NCI-H524 (cell line): Measurements from ENCODE around the gene DBN1.

ENCODE experiments used
- DNase-seq, 2 experiments: peaks; one replicate each; lab custom pipeline; 2025; lab: John Stamatoyannopoulos, UW

Gene DBN1

DNA sequence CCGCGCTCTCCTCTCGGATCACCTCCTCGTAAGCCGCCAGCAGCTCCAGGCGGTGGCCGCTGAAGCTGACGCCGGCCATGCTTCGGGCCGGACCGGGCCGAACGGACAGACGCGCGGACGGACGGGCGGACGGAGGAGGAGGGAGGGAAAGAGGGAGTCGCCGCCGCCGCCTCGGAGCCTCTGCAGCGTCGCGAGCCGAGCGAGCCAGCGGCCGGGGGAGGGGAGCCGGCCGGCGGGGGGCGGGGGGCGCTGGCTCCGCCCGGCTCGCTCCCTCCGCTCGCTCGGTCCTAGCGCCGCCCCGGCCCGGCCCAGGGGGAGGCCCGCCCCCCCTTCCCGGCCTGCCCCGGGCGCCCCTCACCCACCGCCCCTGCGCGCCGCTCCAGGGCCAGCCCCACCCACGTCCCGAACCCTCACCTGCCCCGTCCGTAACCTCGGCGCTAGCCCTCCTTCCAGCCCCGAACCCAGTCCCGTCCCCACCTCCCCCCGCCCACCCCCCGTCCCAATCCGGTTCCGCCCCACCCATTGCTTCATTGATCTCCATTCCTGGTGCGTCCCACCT lies at the start of gene DBN1:
DBN1 (minus strand) TSS at position 192 of the 559 bp plus-strand sequence; CDS start at position 79, 113 bp downstream.
- DNase-seq = peak in 1 of 2 experiments; percentile 52

DNA sequence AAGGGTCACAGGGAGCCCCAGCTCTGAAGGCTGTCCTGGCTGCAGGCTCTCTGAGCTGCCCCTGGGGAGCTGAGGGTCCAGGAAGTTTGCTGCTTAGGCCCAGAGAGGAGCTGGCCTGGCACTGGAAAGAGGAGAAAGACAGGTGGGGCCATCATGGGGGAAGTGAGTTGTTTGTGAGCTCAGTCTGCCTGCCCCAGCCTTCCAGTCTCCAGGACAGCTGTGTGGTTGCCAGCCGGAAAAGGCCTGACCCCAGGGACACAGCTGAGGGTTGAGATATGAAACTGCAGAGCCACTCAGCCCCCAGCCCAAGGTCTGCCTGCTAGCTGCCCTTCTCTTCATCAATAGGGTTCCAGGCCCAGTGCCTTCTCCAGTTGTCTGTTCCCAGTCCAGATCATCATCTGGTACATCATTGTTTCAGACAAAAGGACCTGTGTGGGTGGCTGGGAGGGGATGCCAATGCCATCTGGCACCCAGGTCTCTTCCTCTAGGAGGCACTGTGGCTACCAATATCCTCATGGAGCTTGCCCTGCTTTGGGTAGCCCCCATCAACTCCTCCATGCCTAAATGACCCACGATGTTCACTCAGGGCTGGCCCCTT lies 47.6 kb upstream of the DBN1 start:
- DNase-seq = no peak

GRCh38 chr5:177520271-177520670 lies 46.8 kb upstream of the DBN1 start:
- no peak for DNase-seq

- no peak for DNase-seq
Measured at GRCh38 chr5:177519463-177520235, 46.2 kb upstream of the DBN1 start.

- DNase-seq = peak; percentile 96 to 97
Measured at GRCh38 chr5:177516601-177517568, 43.5 kb upstream of the DBN1 start, which contains the start of gene DDX41. DDX41 (minus strand) TSS chr5:177516961; CDS start chr5:177516945, 16 bp downstream.

DNA sequence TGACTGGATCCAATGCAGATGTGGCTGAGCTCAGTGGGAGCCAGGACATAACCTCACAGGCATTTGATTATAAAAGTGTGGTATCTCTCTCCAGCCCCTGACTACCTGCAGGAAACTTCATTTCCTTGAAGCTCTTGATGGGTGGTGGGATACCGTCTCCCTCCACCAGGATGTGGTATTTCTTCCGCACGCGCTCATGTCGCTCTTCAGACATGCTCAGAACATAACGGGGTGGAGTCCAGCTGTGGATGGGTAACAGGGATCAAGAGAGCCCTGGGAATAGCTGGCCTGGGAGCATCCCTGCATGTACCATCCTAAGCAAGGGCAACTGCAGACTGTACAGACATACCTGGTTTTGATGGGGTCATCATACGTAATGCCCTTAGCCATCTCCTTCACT lies 42.1 kb upstream of the DBN1 start:
- no peak for DNase-seq

DNA sequence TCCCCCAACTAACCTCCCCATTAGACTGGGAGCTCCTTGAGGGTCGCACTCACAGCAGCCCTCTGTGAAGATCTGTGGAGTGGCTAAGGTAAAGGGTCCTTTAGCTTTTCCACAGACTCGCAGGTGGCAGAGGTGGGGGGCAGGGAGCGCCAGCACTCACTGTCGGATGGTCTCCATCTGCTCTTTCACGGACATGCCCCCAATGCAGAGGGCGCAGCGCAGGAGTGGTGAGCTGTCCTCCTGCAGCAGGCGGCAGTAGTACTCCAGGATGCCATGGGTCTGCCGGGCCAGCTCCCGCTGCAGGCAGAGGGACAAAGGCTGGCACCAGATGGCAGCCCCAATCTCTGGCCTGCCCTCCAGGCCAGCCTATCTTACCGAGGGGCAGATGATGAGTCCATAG lies 41.1 kb upstream of the DBN1 start:
- no peak for DNase-seq

GRCh38 chr5:177513500-177513899 lies 40.1 kb upstream of the DBN1 start:
- DNase-seq = no peak

DNA sequence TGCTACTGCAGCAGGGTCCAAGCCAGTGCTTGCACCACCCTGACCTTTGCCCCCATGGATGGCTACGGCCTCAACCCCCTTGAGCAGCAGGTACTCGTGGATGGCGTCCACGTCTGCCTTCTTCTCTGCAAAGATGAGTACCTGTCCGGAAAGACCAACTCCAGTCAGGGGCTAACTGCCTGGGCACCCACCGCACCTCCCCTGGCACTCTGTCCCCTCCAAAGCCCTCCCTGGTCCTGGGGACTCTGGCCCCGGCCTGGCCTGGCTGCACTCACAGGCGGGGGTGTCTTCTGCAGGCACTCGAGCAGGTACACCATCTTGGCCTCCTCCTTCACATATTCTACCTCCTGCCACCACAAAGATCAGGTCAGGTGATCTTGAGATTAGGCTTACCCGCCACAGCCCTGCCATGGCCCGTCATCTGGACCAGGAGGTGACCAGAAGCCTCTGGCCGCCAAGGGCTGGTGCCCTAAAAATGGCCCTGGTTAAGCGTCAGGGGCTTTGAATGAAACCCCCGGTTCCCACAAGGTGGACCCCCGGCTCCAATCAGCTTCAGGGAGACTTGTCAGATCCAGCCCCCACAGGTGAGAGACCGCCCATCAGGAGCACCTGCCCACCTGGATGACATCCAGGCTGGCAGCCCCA lies 39.4 kb upstream of the DBN1 start:
- no peak for DNase-seq

GRCh38 chr5:177511796-177512675 lies 38.6 kb upstream of the DBN1 start:
- no peak for DNase-seq

GRCh38 chr5:177511181-177511580 lies 37.7 kb upstream of the DBN1 start:
- no peak for DNase-seq

- DNase-seq = no peak
Measured at GRCh38 chr5:177510567-177511053, 37.2 kb upstream of the DBN1 start.

DNA sequence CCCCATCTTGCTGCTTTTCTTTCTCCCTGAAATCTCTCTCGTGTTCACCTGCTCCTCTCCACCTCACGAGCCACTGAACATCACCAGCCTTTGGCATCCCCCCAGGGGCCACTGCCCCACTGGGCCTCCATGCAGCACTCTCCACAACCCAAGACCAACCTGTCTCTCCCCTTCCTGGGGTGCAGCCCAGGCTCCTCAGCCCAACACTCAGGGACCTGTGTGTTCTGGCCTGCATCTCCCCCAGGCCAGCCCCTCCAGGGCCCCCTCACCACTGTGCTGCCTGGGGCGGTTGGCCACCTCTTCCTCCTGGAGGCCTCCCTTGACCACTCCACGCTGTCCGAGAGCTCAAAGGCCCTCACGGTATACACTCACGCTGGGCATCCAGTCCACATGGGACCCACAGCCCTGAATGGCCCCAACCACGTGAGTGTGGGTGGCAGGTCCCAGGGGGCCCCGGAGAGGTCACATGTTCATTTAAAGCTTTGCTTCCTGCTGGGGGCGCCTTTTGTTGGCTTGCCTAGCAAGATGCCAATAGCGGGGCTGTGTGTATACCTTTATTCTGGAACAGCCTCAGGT lies 36.6 kb upstream of the DBN1 start:
- DNase-seq = no peak

DNA sequence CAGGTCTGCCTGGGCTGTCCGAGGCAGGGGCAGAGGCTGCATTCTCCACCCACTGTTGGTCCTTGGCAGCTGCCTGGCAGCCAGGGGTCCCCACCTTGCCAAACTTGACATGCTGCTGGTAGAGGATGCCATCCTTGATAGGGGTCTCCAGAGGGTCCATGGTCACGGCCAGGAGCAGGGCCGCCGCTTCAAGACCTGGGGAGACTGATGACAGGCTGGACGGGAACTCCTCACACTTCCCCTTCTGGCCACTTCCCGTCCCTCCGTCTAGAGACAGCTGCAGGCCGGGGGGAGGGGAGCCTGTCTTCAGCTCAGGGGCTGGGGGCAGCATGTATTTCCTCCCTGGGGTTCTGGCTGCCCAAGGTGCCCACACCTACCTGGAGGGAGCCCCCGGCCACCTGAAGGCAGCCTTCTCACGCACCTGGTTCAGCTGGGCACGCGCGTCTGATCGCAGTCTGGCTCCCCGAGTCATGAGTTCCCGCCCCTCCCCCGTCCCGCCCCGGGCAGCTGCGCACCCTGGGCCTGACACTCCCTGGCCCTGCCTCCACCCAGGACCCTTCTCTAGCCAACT lies 36.0 kb upstream of the DBN1 start, which contains the start of gene DOK3:
DOK3 (minus strand) TSS at position 446 of the 571 bp plus-strand sequence; CDS start at position 160, 286 bp downstream.
- DNase-seq = no peak

GRCh38 chr5:177508837-177509236 lies 35.4 kb upstream of the DBN1 start:
- DNase-seq = no peak

- no peak for DNase-seq
Measured at GRCh38 chr5:177508221-177508611, 34.8 kb upstream of the DBN1 start.

- DNase-seq = no peak
Measured at GRCh38 chr5:177507596-177508220, 34.3 kb upstream of the DBN1 start.

DNA sequence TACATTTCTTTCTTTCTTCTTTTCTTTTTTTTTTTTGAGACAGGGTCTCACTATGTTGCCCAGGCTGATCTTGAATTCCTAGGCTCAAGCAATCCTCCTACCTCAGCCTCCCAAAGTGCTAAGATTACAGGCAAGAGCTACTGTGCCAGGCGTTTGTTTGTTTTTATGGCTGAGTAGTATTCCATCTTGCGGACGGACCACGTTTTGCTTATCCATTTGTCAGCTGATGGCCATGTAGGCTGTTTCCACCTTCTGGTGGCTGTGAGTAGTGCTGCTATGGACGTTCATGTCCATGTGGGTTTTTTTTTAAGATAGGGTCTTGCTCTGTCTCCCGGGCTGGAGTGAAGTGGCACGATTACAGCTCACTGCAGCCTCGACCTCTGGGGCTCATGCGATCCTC lies 33.7 kb upstream of the DBN1 start:
- no peak for DNase-seq

- DNase-seq = no peak
Measured at GRCh38 chr5:177505075-177505474, 31.6 kb upstream of the DBN1 start.
